Measurements from ENCODE around the gene GJA1. TPM values are rescaled to one million over a fixed set of nuclear protein-coding genes. Genes with fewer than 3 reads are reported as not detected.

The GJA1 gene
- total RNA-seq, 4 donors from 2014 or later = 6.8 to 10.8 (median 9.2) TPM

DNA sequence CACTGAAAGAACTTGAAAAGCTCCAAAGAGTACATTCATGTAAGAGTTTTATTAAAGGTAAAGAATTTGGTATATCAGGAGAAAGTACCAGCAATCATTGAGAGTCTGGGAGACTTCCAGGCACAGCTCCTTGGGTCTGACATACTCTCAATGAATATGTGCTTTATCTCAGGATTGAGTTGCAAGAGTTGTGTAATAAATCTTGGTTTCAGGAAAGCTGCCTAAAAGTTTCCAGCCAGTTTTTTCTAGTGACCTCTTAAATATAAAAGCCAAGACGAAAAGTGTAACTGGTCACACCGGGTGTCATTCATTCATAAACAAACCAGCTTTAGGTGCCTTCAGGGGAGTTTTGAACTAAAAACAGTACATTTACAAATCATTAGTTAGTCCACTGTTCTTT is 21.6 kb upstream of the GJA1 start:
- no peaks in the 10 kb centered on the region for H3K9me3 ChIP-seq
- DNase-seq (no peak), ATAC-seq (no peak)
- in situ Hi-C loops (cut with MboI; ENCODE audit: low sequenced_read_pairs in 4 of 4) = no loop called here
- no peak overlapping the region for H3K4me3 ChIP-seq
- H3K36me3 ChIP-seq = no peaks in the 10 kb centered on the region
- intact Hi-C loops (cut with DNase I; ENCODE audit: low total_unique reads) = no loop called here
- no peaks in the 10 kb centered on the region for H3K27me3 ChIP-seq
- no peak overlapping the region for H3K27ac ChIP-seq
- no peak for TF ChIP-seq CTCF (IDR thresholded peaks at IDR 0.05 in 4 of 5, conservative IDR thresholded peaks at IDR 0.05 in 1 of 5)
- no peak for TF ChIP-seq POLR2A (IDR thresholded peaks at IDR 0.05)
- no peaks in the 10 kb centered on the region for H3K4me1 ChIP-seq

DNA sequence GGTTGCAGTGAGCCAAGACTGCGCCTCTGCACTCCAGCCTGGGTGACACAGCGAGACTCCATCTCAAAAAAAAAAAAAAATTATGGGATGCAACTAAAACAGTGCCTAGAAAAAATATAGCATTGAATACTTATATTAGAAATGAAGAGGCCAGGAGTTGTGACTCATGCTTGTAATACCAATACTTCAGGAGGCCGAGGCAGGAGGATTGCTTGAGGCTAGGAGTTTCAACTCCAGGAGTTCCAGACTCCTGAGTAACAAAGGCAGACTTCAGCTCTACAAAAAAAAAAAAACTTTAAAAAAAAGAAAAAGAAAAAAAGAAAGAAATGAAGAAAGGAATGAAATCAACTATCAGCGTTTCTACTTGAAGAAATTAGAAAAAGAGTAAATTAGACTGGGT is 17.1 kb upstream of the GJA1 start:
- Histone ChIP-seq H3K27ac (no peak overlapping the region), H3K36me3 (no peaks in the 10 kb centered on the region), H3K4me3 (no peak overlapping the region), H3K9me3 (no peaks in the 10 kb centered on the region), H3K27me3 (no peaks in the 10 kb centered on the region), H3K4me1 (no peaks in the 10 kb centered on the region)
- in situ Hi-C loops (cut with MboI; ENCODE audit: low sequenced_read_pairs in 4 of 4) = no loop called here
- no peak for DNase-seq
- no peak for TF ChIP-seq POLR2A (IDR thresholded peaks at IDR 0.05)
- TF ChIP-seq CTCF (IDR thresholded peaks at IDR 0.05 in 4 of 5, conservative IDR thresholded peaks at IDR 0.05 in 1 of 5) = no peak
- no peak for ATAC-seq
- intact Hi-C loops (cut with DNase I; ENCODE audit: low total_unique reads) = no loop called here

GRCh38 chr6:121426686-121427085 is 8.8 kb upstream of the GJA1 start:
- Histone ChIP-seq H3K4me3 (no peak overlapping the region), H3K9me3 (no peaks in the 10 kb centered on the region), H3K4me1 (no peaks in the 10 kb centered on the region), H3K27me3 (no peaks in the 10 kb centered on the region), H3K27ac (no peak overlapping the region), H3K36me3 (no peaks in the 10 kb centered on the region)
- intact Hi-C loops (cut with DNase I; ENCODE audit: low total_unique reads) = no loop called here
- TF ChIP-seq POLR2A (IDR thresholded peaks at IDR 0.05) (no peak), CTCF (IDR thresholded peaks at IDR 0.05 in 4 of 5, conservative IDR thresholded peaks at IDR 0.05 in 1 of 5) (no peak)
- DNase-seq (no peak), ATAC-seq (no peak)
- in situ Hi-C loops (cut with MboI; ENCODE audit: low sequenced_read_pairs in 4 of 4) = loop anchor here (5.0 to 25.0 kb wide), 6 partner anchors 428 to 758 kb away; no protein-coding TSS in a partner anchor

DNA sequence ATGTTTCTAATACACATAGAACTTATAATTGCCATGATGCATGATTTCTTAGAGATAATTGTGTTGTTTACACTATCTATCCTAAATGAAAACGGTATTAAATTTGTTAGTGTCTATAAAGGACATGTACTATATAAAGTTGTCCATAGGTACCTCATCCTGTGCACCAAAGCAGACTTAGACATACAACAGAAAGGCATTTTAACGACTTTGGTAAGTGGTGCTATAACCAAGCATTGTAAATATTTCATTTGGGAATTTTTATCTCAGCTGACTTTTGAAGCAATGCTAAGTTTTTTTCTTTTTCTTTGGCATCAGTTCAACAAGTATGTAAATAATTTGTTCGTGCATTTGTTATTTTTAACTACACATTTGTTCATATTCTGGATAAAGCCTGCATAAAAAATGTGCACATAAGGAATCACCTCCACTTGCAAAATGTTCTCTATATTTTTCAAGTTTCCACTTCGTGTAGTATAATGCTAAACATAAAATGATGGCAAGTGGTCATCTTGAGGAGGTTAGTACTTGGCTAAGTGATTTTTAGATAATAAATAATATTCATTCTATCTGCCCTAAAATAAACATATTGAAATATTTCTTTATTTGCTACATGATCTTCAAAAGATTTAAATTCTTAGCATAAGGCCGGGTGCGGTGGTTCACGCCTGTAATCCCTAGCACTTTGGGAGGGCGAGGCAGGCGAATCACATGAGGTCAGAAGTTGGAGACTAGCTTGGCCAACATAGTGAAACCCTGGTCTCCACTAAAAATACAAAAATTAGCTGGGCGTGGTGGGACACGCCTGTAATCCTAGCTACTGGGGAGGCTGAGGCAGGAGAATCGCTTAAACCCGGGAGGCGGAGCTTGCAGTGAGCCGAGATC is 6.3 kb upstream of the GJA1 start:
- no peaks in the 10 kb centered on the region for H3K36me3 ChIP-seq
- ATAC-seq (no peak), DNase-seq (no peak)
- in situ Hi-C loops (cut with MboI; ENCODE audit: low sequenced_read_pairs in 4 of 4) = loop anchor here (5.0 to 25.0 kb wide), 6 partner anchors 426 to 756 kb away; no protein-coding TSS in a partner anchor
- no peaks in the 10 kb centered on the region for H3K27me3 ChIP-seq
- TF ChIP-seq CTCF (IDR thresholded peaks at IDR 0.05 in 4 of 5, conservative IDR thresholded peaks at IDR 0.05 in 1 of 5) = no peak
- TF ChIP-seq POLR2A (IDR thresholded peaks at IDR 0.05) = no peak
- intact Hi-C loops (cut with DNase I; ENCODE audit: low total_unique reads) = no loop called here
- H3K27ac ChIP-seq = no peak overlapping the region
- H3K4me1 ChIP-seq = no peaks in the 10 kb centered on the region
- no peak overlapping the region for H3K4me3 ChIP-seq
- H3K9me3 ChIP-seq = no peaks in the 10 kb centered on the region
